SIG-M5 treated with dmso at 0.1 percent for 504 hours (cell line): ENCODE data around the gene RNF212.

Experiments used
- DNase-seq: peaks from one replicate; lab custom pipeline; 2025; ENCODE audit not compliant: unreplicated experiment; lab: John Stamatoyannopoulos, UW

RNF212 gene

GRCh38 chr4:1036976-1037810 lies 76.2 kb downstream of the RNF212 start:
- DNase-seq, result no peak

GRCh38 chr4:1036095-1036494 lies 77.3 kb downstream of the RNF212 start:
- DNase-seq, result no peak

- no peak for DNase-seq
These were observed 77.9 kb downstream of the RNF212 start for GRCh38 chr4:1035510-1035909.

GRCh38 chr4:1033840-1034551 lies 79.4 kb downstream of the RNF212 start:
- no peak for DNase-seq

GRCh38 chr4:1032861-1033260 lies 80.5 kb downstream of the RNF212 start:
- DNase-seq, result no peak

- DNase-seq, result no peak
These were observed 81.2 kb downstream of the RNF212 start for GRCh38 chr4:1031956-1032795.

GRCh38 chr4:1031346-1031745 lies 82.0 kb downstream of the RNF212 start:
- DNase-seq, result no peak

GRCh38 chr4:1030559-1030958 lies 82.8 kb downstream of the RNF212 start:
- no peak for DNase-seq

- no peak for DNase-seq
These were observed 83.3 kb downstream of the RNF212 start for GRCh38 chr4:1030031-1030430.

GRCh38 chr4:1029529-1029928 lies 83.8 kb downstream of the RNF212 start:
- DNase-seq, result no peak

GRCh38 chr4:1028574-1029220 lies 84.7 kb downstream of the RNF212 start:
- no peak for DNase-seq

- DNase-seq, result no peak
These were observed 85.5 kb downstream of the RNF212 start for GRCh38 chr4:1027915-1028238.

- DNase-seq, result no peak
These were observed 86.0 kb downstream of the RNF212 start for GRCh38 chr4:1027219-1027914.

- peak; percentile 14 for DNase-seq
These were observed 87.2 kb downstream of the RNF212 start for GRCh38 chr4:1026115-1026514.

- DNase-seq, result no peak
These were observed 88.3 kb downstream of the RNF212 start for GRCh38 chr4:1024882-1025545.

- no peak for DNase-seq
These were observed 89.2 kb downstream of the RNF212 start for GRCh38 chr4:1023895-1024740.

- no peak for DNase-seq
These were observed 90.2 kb downstream of the RNF212 start for GRCh38 chr4:1023075-1023640.

- no peak for DNase-seq
These were observed 90.7 kb downstream of the RNF212 start for GRCh38 chr4:1022739-1023066.
